GM21619 (cell line): Measurements from ENCODE around the gene SEZ6L2.
"Not testable (repeated sequence)": the region's sequence is repeated elsewhere in the genome, so short reads cannot be mapped to it uniquely, and the experiment has no call there.

Experiments
- ATAC-seq: cut with Tn5 transposase; IDR thresholded peaks from one replicate; pipeline ENCODE4 v1.9.1; 2021; ENCODE audit not compliant: unreplicated experiment

Gene SEZ6L2

DNA sequence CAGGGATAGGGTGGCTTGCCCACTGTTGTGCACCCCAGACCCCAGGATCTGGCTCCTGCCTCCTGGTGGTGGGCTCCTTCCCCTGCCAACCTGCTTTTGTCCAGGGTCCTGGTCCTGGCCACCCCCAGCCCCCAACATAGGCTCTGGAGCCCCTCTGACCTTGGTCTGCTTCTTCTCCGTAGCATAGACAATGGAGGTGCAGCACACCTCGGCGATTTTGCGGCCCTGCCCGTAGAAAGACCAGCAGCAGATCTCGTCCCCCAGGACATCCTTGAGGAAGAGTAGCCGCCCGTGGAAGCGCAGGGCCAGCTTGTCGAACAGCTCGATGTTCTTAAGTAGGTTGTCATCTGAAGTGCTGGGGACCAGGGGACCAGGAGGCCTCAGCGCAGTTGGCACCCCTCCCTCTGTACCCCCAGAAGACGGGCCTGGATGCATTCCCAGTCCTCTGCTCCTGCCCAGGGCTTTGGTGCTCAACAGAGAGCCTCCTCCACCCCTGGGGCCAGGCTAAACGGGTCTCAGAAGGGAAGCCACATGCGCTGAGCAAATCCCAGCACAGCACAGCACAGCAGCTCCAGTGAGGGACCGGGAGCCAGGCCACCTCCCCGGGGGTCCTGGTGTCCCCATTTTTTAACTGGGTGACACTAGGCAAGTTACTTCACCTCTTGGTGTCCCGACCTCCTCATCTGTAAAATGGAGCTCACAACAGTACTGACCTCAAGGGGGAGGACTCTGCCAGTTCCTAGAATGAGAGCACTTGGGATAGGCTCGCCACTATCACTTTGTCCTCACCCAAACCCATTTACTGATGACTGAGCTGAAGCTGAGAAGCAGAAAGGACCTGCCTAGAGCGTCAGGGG is 11.7 kb upstream of the SEZ6L2 start:
- no peak for ATAC-seq

- ATAC-seq, result not testable (repeated sequence)
Observed at GRCh38 chr16:29909851-29910250, 10.5 kb upstream of the SEZ6L2 start.

DNA sequence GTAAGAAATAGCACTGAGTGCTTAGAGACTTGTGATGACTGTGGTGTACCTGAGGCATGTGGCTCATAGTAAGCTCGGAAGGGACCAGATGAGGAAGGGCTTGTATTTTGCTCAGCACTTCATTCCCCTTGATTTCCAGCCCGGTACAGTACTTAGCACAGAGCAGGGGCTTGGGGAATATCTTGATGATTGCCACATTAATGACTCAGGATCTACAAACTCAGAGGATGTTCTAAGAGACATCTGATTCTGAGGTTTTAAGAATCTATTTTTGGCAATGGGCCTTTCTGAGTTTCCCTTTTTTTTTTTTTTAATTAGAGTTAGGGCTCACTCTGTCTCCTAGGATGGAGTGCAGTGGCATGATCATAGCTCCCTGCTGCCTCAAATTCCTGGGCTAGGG is 10.0 kb upstream of the SEZ6L2 start:
- ATAC-seq, result no peak

GRCh38 chr16:29908719-29909220 is 9.4 kb upstream of the SEZ6L2 start:
- ATAC-seq, result no peak

DNA sequence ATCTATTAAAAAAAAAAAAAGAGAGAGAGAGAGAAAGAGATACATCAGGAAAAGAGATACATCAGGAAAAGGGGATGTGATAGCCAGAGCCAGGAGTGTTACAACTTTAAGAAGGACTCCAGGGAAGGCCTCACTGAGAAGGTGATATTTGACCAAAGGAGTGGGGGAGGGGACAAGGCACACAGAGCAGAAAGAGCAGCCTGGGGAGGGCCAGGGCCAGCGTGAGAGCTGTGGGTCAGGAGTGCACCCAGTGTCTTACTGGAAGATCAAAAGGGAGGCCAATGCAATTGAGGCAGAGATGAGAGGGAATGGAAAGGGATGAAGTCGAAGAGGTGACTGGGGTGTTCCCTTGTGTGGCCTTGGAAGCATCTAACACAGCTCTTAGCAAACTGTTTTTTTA is 8.6 kb upstream of the SEZ6L2 start:
- ATAC-seq, result no peak

- ATAC-seq, result no peak
Observed at GRCh38 chr16:29906520-29907244, 7.3 kb upstream of the SEZ6L2 start.

DNA sequence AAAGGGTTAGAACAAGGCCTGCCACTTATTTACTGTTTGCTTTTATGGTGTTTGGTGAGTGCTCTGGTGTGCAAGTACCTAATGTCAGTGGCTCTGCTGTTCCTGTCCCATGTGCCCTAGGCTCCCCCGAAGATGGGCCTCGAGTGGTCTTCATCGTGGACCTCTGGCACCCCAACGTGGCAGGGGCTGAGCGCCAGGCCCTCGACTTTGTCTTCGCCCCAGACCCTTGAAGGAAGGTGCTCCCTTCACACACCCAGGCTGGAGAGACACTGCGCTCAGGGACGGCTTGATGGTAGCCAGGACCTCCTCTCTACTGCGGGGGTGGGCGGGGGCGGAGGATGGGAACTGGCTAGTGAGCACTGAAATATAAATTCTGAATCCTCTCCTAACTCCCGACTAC is 6.3 kb upstream of the SEZ6L2 start:
- no peak for ATAC-seq

- ATAC-seq, result no peak
Observed at GRCh38 chr16:29904947-29905346, 5.6 kb upstream of the SEZ6L2 start.

GRCh38 chr16:29903590-29903989 is 4.2 kb upstream of the SEZ6L2 start:
- ATAC-seq, result no peak

DNA sequence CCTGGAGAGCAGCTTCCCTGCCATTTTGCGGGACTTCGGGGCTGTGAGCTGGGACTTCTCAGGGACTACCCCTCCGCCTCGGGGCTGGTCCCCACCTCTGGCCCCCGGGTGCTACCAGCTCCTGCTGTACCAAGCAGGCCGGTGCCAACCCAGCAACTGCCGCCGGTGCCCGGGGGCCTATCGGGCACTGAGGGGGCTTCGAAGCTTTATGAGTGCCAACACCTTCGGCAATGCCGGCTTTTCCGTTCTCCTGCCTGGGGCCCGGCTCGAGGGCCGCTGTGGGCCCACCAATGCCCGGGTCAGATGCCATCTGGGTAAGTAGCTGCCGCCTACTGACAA is 2.2 kb upstream of the SEZ6L2 start:
- ATAC-seq, result no peak

GRCh38 chr16:29900888-29901606 is 1.7 kb upstream of the SEZ6L2 start:
- no peak for ATAC-seq

- ATAC-seq, result no peak
Observed at GRCh38 chr16:29900102-29900887, 945 bp upstream of the SEZ6L2 start, which contains the start of gene ASPHD1. Gene ASPHD1 (plus strand): TSS chr16:29900488. CDS start chr16:29900972, 484 bp downstream.

DNA sequence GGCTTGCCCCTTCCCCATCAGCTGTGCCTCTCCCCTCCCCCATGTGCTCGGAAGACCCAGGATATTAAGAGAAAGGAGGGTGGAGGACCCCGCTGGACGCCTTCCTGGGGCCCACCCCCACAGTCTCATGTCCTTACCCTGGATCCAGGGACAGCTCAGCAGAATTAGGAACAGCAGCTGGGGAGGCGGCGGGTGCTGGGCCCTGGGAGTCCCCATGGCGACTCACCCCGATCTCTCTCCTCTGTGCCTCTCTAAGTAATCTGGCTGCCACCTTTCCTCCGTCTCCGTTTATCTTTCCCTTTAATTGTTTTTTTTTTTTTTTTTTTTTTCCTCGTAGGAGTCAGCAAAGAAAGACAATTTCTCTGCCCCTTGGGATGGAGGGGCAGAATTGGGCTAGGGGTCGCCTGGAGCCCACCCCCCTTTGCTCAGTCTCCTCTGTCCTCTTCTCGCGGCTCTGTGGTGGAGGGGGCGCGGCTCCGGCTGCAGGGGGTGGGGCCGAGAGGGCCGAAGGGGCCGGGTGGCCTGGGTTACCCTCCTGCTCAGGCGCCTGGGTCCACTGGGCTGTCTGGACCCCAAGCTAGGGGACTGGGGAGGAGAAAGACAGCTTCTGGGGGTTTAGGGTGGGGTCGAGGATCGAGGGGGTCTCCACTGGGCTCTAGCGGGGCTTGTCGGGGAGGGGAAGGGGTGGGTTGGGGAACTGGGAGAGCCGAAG is 390 bp downstream of the SEZ6L2 start:
- ATAC-seq, result no peak

DNA sequence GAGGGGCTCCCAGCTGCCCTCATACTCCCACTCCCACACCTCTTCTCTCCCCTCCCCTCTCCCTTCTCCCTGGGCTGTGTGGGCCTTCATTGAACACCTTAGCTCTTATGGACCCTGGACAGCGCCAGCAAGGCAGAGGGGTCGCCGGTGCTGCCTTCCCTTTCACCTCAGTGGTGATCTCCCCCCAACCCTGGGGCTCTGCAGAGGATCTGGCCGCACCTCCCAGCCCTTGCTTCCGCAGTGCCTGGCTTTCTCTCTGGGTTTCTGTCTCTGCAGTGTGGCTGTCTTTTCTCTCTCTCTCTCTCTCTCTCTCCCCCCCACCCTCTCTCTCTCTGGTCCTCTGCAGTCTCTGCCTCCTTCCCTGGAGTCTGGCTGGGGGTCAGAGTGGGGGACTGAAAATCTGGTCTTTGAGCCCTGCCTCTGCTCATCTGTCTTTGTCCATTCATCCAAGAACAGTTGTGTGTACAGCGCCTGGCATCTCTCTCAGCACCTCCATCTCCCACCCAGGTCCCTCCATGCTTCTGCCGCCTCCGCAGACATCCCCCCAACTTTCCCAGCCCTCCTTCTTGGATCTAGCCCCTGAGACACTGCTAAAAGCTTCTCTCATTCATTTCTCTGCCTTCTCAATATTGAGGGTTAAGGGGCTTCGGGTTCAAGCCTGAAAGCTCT is 1.1 kb downstream of the SEZ6L2 start:
- ATAC-seq, result no peak

DNA sequence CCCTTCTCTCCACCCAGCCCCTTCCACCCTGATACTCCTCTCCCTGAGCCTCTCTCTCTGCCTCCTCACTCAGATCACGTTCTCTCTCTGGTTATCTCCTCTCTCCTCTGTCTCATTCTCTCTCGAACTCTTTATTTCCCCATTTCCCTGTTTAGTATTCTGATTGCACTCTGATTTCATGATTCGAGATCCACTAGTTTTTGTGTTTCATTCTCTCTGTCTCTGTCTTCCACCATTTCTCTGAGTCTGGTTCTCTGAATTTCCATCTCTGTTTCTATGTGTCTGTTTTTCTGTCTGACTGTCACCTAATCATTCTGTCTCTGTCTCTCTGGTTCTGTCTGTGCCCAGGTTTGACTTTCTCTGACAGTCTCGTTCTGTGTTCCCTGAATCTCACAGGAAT is 2.0 kb downstream of the SEZ6L2 start:
- no peak for ATAC-seq

DNA sequence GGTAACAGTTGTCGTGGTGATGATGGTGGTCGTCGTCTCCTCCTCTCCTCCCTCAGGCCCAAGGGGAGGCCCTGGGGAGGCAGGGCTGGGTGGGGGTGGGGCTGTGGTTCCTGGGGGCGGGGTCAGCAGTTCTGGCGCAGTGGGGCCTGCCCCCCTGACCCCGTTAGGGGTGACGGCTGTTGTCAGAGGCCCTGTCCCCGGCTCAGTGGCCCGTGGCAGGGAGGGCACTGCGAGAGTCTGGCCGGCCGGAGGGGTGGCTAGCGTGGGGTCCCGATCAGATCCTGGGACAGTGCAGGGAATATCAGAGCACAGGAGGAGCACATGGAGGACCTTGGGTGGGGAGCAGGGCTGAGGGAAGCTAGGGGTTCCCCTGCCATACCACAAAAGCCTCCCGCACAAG is 2.5 kb downstream of the SEZ6L2 start:
- ATAC-seq, result no peak

DNA sequence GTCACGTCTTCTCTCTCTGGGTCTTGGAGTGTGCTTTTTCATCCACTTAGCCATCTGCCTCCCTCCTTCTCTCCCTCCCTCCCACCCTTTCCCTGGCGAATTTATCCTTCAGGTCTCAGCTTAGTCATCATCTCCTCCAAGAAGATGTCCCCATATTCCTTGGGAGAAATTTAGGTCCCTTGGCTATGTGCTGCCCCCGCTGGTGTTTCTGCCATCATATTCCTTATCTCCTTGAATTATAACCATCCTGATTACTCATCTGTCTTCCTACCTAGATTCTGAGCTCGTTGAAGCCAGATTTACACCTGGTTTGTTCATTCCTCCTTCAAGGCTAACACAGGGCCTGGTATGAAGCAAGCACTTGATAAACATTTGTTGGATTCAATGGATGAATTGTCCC is 5.0 kb downstream of the SEZ6L2 start:
- ATAC-seq, result no peak

DNA sequence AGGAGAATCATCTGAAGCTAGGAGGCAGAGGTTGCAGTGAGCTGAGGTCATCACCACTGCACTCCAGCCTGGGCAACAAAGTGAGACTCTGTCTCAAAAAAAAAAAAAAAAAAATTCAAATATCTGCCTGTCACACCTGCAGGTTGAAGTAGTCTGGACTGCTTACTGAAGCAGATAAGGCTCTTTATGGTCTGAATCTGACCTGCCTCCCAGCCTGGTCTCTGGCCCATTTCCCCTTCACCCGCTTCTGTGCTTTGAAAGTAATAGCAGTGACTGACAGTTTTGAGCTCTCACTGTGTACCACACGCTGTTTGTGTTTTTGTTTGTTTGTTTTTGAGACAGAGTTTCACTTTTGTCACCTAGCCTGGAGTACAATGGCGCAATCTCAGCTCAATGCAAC is 5.8 kb downstream of the SEZ6L2 start:
- ATAC-seq, result no peak

DNA sequence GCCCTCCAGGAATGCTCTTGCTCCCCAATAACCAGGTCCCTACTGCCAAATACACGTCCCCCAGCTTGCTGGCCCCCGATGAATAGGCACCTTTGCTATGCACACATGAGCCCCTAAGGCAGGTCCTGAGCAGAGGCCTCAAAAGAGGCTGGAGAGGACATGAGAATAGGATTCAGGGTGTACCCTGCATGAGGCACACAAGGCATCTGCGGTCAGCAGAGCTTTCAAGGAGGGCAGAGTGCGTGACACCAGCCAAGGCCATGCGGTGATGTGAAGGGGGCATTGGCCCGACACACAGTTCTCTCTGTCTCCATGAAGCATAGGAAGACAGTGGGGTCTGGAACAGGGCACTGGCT is 6.9 kb downstream of the SEZ6L2 start:
- ATAC-seq, result no peak
